ENCODE data around the gene TMEM61.

Gene TMEM61

GRCh38 chr1:54977533-54978297 is 2.7 kb upstream of the TMEM61 start:
- no peak for TF ChIP-seq CTCF (IDR thresholded peaks at IDR 0.05; ENCODE audit: insufficient read depth, low read depth, low read length, missing control alignments)
- no peak overlapping the region for H3K4me3 ChIP-seq (ENCODE audit: low read depth, low read length)
- DNase-seq (ENCODE audit: low read depth) = no peak

- DNase-seq (ENCODE audit: low read depth) = no peak
- TF ChIP-seq CTCF (IDR thresholded peaks at IDR 0.05; ENCODE audit: insufficient read depth, low read depth, low read length, missing control alignments) = no peak
Observed at GRCh38 chr1:54978528-54979326, 1.7 kb upstream of the TMEM61 start.

GRCh38 chr1:54979327-54979891 is 1.0 kb upstream of the TMEM61 start:
- no peak overlapping the region for H3K4me3 ChIP-seq (ENCODE audit: low read depth, low read length)
- DNase-seq (ENCODE audit: low read depth) = no peak
- no peak for TF ChIP-seq CTCF (IDR thresholded peaks at IDR 0.05; ENCODE audit: insufficient read depth, low read depth, low read length, missing control alignments)

More at GRCh38 chr1:54978528-54979326, 1.7 kb upstream of the TMEM61 start:
- H3K4me3 ChIP-seq (ENCODE audit: low read depth, low read length) = no peak overlapping the region

GRCh38 chr1:54980046-54980527 is 341 bp upstream of the TMEM61 start:
- H3K4me3 ChIP-seq (ENCODE audit: low read depth, low read length) = no peak overlapping the region
- TF ChIP-seq CTCF (IDR thresholded peaks at IDR 0.05; ENCODE audit: insufficient read depth, low read depth, low read length, missing control alignments) = no peak
- no peak for DNase-seq (ENCODE audit: low read depth)

GRCh38 chr1:54981466-54981865 is 1.0 kb downstream of the TMEM61 start:
- no peak overlapping the region for H3K4me3 ChIP-seq (ENCODE audit: low read depth, low read length)
- TF ChIP-seq CTCF (IDR thresholded peaks at IDR 0.05; ENCODE audit: insufficient read depth, low read depth, low read length, missing control alignments) = no peak
- no peak for DNase-seq (ENCODE audit: low read depth)

GRCh38 chr1:54982739-54983138 is 2.3 kb downstream of the TMEM61 start:
- no peak for TF ChIP-seq CTCF (IDR thresholded peaks at IDR 0.05; ENCODE audit: insufficient read depth, low read depth, low read length, missing control alignments)
- no peak overlapping the region for H3K4me3 ChIP-seq (ENCODE audit: low read depth, low read length)

More at GRCh38 chr1:54982739-54983138, 2.3 kb downstream of the TMEM61 start:
- no peak for DNase-seq (ENCODE audit: low read depth)

All from GM12865 (cell line).